Measurements from ENCODE around the gene IQGAP3. TPM values are rescaled to one million over a fixed set of nuclear protein-coding genes. Genes with fewer than 3 reads are reported as not detected.
A peak's percentile ranks its signal among the peaks of the same experiment; 100 is the strongest.

Gene IQGAP3
- total RNA-seq, 4 donors from 2014 or later, result 0.09 to 13.2 TPM; not detected in 2

- H3K36me3 ChIP-seq, result no peaks in the 10 kb centered on the region
- peak; percentile 99 to 100 for DNase-seq
- no peaks in the 10 kb centered on the region for H3K27me3 ChIP-seq
- intact Hi-C loops (cut with DNase I; ENCODE audit: low total_unique reads), result no loop called here
- H3K4me3 ChIP-seq, result peak overlapping the region; percentile 20 to 29
- TF ChIP-seq CTCF (IDR thresholded peaks at IDR 0.05) (peak in 2 of 4 experiments; percentile 14 to 45), POLR2A (IDR thresholded peaks at IDR 0.05) (peak; percentile 66 to 88)
- no peaks in the 10 kb centered on the region for H3K9me3 ChIP-seq
- peaks cover 14 to 18% of the 10 kb centered on the region in 2 donors for H3K4me1 ChIP-seq
- H3K27ac ChIP-seq, result peak overlapping the region; percentile 100
Measured at GRCh38 chr1:156504821-156505678, 67.3 kb downstream of the IQGAP3 start.

- Histone ChIP-seq H3K27me3 (no peaks in the 10 kb centered on the region), H3K36me3 (no peaks in the 10 kb centered on the region), H3K4me3 (peak overlapping the region; percentile 20 to 29), H3K27ac (peak overlapping the region; percentile 100), H3K9me3 (no peaks in the 10 kb centered on the region), H3K4me1 (peaks cover 14 to 18% of the 10 kb centered on the region in 2 donors)
- no peak for TF ChIP-seq CTCF (IDR thresholded peaks at IDR 0.05)
- TF ChIP-seq POLR2A (IDR thresholded peaks at IDR 0.05), result no peak
- no peak for DNase-seq
- intact Hi-C loops (cut with DNase I; ENCODE audit: low total_unique reads), result no loop called here
Measured at GRCh38 chr1:156504438-156504813, 67.9 kb downstream of the IQGAP3 start.

GRCh38 chr1:156503698-156504437 is 68.5 kb downstream of the IQGAP3 start:
- Histone ChIP-seq H3K27me3 (no peaks in the 10 kb centered on the region), H3K4me1 (peaks cover 14 to 18% of the 10 kb centered on the region in 2 donors), H3K4me3 (peak overlapping the region in 1 of 2 donors; percentile 29), H3K36me3 (no peaks in the 10 kb centered on the region), H3K27ac (peak overlapping the region; percentile 100), H3K9me3 (no peaks in the 10 kb centered on the region)
- TF ChIP-seq CTCF (IDR thresholded peaks at IDR 0.05), result no peak
- TF ChIP-seq POLR2A (IDR thresholded peaks at IDR 0.05), result no peak
- intact Hi-C loops (cut with DNase I; ENCODE audit: low total_unique reads), result no loop called here
- no peak for DNase-seq

GRCh38 chr1:156502894-156503697 is 69.3 kb downstream of the IQGAP3 start:
- Histone ChIP-seq H3K27me3 (no peaks in the 10 kb centered on the region), H3K36me3 (no peaks in the 10 kb centered on the region), H3K9me3 (no peaks in the 10 kb centered on the region), H3K4me3 (peak overlapping the region; percentile 15 to 29), H3K27ac (peak overlapping the region; percentile 100), H3K4me1 (peaks cover 14 to 18% of the 10 kb centered on the region in 2 donors)
- DNase-seq, result peak; percentile 81 to 89
- intact Hi-C loops (cut with DNase I; ENCODE audit: low total_unique reads), result no loop called here
- TF ChIP-seq CTCF (IDR thresholded peaks at IDR 0.05) (peak in 1 of 4 experiments; percentile 1), POLR2A (IDR thresholded peaks at IDR 0.05) (peak; percentile 69 to 85)

Data from uterus (tissue), 4 donors.